ENCODE results near the gene ATP8B4.

- TF ChIP-seq POLR2AphosphoS5 (IDR thresholded peaks at IDR 0.05) (no peak), CTCF (IDR thresholded peaks at IDR 0.05) (no peak)
These were observed 214.7 kb downstream of the ATP8B4 start for GRCh38 chr15:49904296-49904695.

Data from esophagus muscularis mucosa (tissue), 3 donors.